GM18505 (cell line): Measurements from ENCODE around the gene TEAD2.
"Not testable (repeated sequence)": the region's sequence is repeated elsewhere in the genome, so short reads cannot be mapped to it uniquely, and the experiment has no call there.

Experiments
- ATAC-seq: cut with Tn5 transposase; IDR thresholded peaks from one replicate; pipeline ENCODE4 v1.9.1; 2021; ENCODE audit not compliant: unreplicated experiment
- POLR2A ChIP-seq: IDR thresholded peaks from 4 replicates; pipeline ENCODE4 v1.6.1; 2011; ENCODE audit warnings: borderline replicate concordance; ENCODE audit not compliant: insufficient read depth, insufficient read length; ENCODE audit errors: extremely low read depth

The TEAD2 gene

GRCh38 chr19:49336482-49337266 is 25.5 kb downstream of the TEAD2 start:
- no peak for ATAC-seq
- no peak for TF ChIP-seq POLR2A

GRCh38 chr19:49335784-49336481 is 26.3 kb downstream of the TEAD2 start:
- no peak for TF ChIP-seq POLR2A
- ATAC-seq, result no peak

- peak; percentile 91 for TF ChIP-seq POLR2A
These were observed 27.0 kb downstream of the TEAD2 start, which contains the start of gene CD37 for GRCh38 chr19:49335071-49335783. TSS of gene CD37 (plus strand) at chr19:49335406. CDS start at chr19:49335541, 135 bp downstream.

GRCh38 chr19:49333811-49334288 is 28.4 kb downstream of the TEAD2 start:
- ATAC-seq, result peak; percentile 50

More at GRCh38 chr19:49335071-49335783, 27.0 kb downstream of the TEAD2 start, which contains the start of gene CD37:
- no peak for ATAC-seq

GRCh38 chr19:49333418-49333805 is 28.8 kb downstream of the TEAD2 start:
- ATAC-seq, result peak; percentile 1
- TF ChIP-seq POLR2A, result no peak

More at GRCh38 chr19:49333811-49334288, 28.4 kb downstream of the TEAD2 start:
- TF ChIP-seq POLR2A, result peak; percentile 92

- not testable (repeated sequence) for ATAC-seq
These were observed 29.4 kb downstream of the TEAD2 start for GRCh38 chr19:49332691-49333417.

GRCh38 chr19:49331616-49332055 is 30.6 kb downstream of the TEAD2 start:
- no peak for TF ChIP-seq POLR2A
- no peak for ATAC-seq

- ATAC-seq, result not testable (repeated sequence)
These were observed 31.0 kb downstream of the TEAD2 start for GRCh38 chr19:49331187-49331586.

GRCh38 chr19:49328741-49329140 is 33.5 kb downstream of the TEAD2 start:
- ATAC-seq, result no peak
- no peak for TF ChIP-seq POLR2A

GRCh38 chr19:49327878-49328544 is 34.2 kb downstream of the TEAD2 start:
- TF ChIP-seq POLR2A, result no peak
- no peak for ATAC-seq

- no peak for ATAC-seq
- no peak for TF ChIP-seq POLR2A
These were observed 36.0 kb downstream of the TEAD2 start for GRCh38 chr19:49326165-49326704.

- not testable (repeated sequence) for ATAC-seq
These were observed 36.5 kb downstream of the TEAD2 start for GRCh38 chr19:49325756-49326155.

GRCh38 chr19:49324801-49325576 is 37.2 kb downstream of the TEAD2 start, which contains the start of gene SLC6A16:
TSS of gene SLC6A16 (minus strand) at chr19:49325191. CDS start at chr19:49311347, 13,844 bp downstream.
- no peak for ATAC-seq
- TF ChIP-seq POLR2A, result no peak
